ENCODE measurements around the gene SGTB. TPM values are rescaled to one million over a fixed set of nuclear protein-coding genes. Genes with fewer than 3 reads are reported as not detected.

The SGTB gene
- total RNA-seq, 1 experiment from 2014 or later = 13.0 TPM

GRCh38 chr5:65668696-65669095, 53.2 kb downstream of the SGTB start:
- TF ChIP-seq, protein P1, sequence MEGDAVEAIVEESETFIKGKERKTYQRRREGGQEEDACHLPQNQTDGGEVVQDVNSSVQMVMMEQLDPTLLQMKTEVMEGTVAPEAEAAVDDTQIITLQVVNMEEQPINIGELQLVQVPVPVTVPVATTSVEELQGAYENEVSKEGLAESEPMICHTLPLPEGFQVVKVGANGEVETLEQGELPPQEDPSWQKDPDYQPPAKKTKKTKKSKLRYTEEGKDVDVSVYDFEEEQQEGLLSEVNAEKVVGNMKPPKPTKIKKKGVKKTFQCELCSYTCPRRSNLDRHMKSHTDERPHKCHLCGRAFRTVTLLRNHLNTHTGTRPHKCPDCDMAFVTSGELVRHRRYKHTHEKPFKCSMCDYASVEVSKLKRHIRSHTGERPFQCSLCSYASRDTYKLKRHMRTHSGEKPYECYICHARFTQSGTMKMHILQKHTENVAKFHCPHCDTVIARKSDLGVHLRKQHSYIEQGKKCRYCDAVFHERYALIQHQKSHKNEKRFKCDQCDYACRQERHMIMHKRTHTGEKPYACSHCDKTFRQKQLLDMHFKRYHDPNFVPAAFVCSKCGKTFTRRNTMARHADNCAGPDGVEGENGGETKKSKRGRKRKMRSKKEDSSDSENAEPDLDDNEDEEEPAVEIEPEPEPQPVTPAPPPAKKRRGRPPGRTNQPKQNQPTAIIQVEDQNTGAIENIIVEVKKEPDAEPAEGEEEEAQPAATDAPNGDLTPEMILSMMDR (IDR thresholded peaks at IDR 0.05; ENCODE audit: insufficient read depth in 1 of 2, low read depth in 1 of 2, low read length in 1 of 2, severe bottlenecking in 1 of 2, unreplicated experiment in 1 of 2) = no peak
- intact Hi-C loops (cut with micrococcal nuclease; ENCODE audit: unreplicated experiment) = no loop called here
- CTCF ChIA-PET = no interaction called here
- Mint-ChIP-seq H3K27me3 (ENCODE audit: insufficient read depth, unreplicated experiment) (no peaks in the 10 kb centered on the region), H3K36me3 (ENCODE audit: insufficient read depth, unreplicated experiment) (peaks cover 8% of the 10 kb centered on the region), H3K27ac (ENCODE audit: unreplicated experiment) (no peak overlapping the region), H3K9me3 (ENCODE audit: unreplicated experiment) (no peaks in the 10 kb centered on the region), H3K4me1 (ENCODE audit: low read depth, unreplicated experiment) (peaks cover 8% of the 10 kb centered on the region), H3K4me3 (ENCODE audit: unreplicated experiment) (no peak overlapping the region)
- H3K36me3 ChIP-seq (ENCODE audit: control insufficient read depth, insufficient read depth, low read length) = no peaks in the 10 kb centered on the region
- POLR2A ChIA-PET = no interaction called here
- H3K9me3 ChIP-seq = no peaks in the 10 kb centered on the region
- no peaks in the 10 kb centered on the region; the same call in 1 of the 2 replicates for H3K4me1 ChIP-seq
- no TSS peak for BruUV-seq (replicated peaks)
- no peak for DNase-seq
- no peaks in the 10 kb centered on the region for H3K27me3 ChIP-seq (replicated peaks; ENCODE audit: control insufficient read depth, insufficient read depth, low read length)
- H3K4me3 ChIP-seq (ENCODE audit: low read depth, low read length) = no peak overlapping the region

- no peak overlapping the region for H3K4me3 Mint-ChIP-seq (ENCODE audit: unreplicated experiment)
- H3K4me1 ChIP-seq = no peaks in the 10 kb centered on the region; the same call in 1 of the 2 replicates
- H3K9me3 ChIP-seq = no peaks in the 10 kb centered on the region
- H3K27me3 Mint-ChIP-seq (ENCODE audit: insufficient read depth, unreplicated experiment) = no peaks in the 10 kb centered on the region
- peaks cover 8% of the 10 kb centered on the region for H3K4me1 Mint-ChIP-seq (ENCODE audit: low read depth, unreplicated experiment)
- no peak overlapping the region for H3K4me3 ChIP-seq (ENCODE audit: low read depth, low read length)
- no TSS peak for BruUV-seq (replicated peaks)
- peaks cover 22% of the 10 kb centered on the region for H3K36me3 Mint-ChIP-seq (ENCODE audit: insufficient read depth, unreplicated experiment)
- no peaks in the 10 kb centered on the region for H3K9me3 Mint-ChIP-seq (ENCODE audit: unreplicated experiment)
- ChIA-PET CTCF (interaction anchor here (0.6 kb wide), 1 partner anchor 52 kb away, joined by 3 read pairs; no protein-coding TSS in a partner anchor), POLR2A (no interaction called here)
- H3K27ac Mint-ChIP-seq (ENCODE audit: unreplicated experiment) = no peak overlapping the region
- peak in 1 of 2 experiments; percentile 38 for DNase-seq
- intact Hi-C loops (cut with micrococcal nuclease; ENCODE audit: unreplicated experiment) = loop anchor here (2.0 to 5.0 kb wide), 2 partner anchors 13 to 53 kb away; no protein-coding TSS in a partner anchor
- TF ChIP-seq, protein P1 (IDR thresholded peaks at IDR 0.05; ENCODE audit: insufficient read depth in 1 of 2, low read depth in 1 of 2, low read length in 1 of 2, severe bottlenecking in 1 of 2, unreplicated experiment in 1 of 2) = peak; percentile 55 to 60
- H3K36me3 ChIP-seq (ENCODE audit: control insufficient read depth, insufficient read depth, low read length) = no peaks in the 10 kb centered on the region
- no peaks in the 10 kb centered on the region for H3K27me3 ChIP-seq (replicated peaks; ENCODE audit: control insufficient read depth, insufficient read depth, low read length)
Observed at GRCh38 chr5:65663804-65664521, 57.9 kb downstream of the SGTB start.

- Mint-ChIP-seq H3K27ac (ENCODE audit: unreplicated experiment) (no peak overlapping the region), H3K9me3 (ENCODE audit: unreplicated experiment) (no peaks in the 10 kb centered on the region), H3K36me3 (ENCODE audit: insufficient read depth, unreplicated experiment) (peaks cover 16% of the 10 kb centered on the region), H3K4me1 (ENCODE audit: low read depth, unreplicated experiment) (no peaks in the 10 kb centered on the region), H3K27me3 (ENCODE audit: insufficient read depth, unreplicated experiment) (no peaks in the 10 kb centered on the region), H3K4me3 (ENCODE audit: unreplicated experiment) (no peak overlapping the region)
- Histone ChIP-seq H3K4me1 (peaks cover 12% of the 10 kb centered on the region; the same call in 1 of the 2 replicates), H3K27me3 (replicated peaks; ENCODE audit: control insufficient read depth, insufficient read depth, low read length) (no peaks in the 10 kb centered on the region), H3K36me3 (ENCODE audit: control insufficient read depth, insufficient read depth, low read length) (no peaks in the 10 kb centered on the region), H3K9me3 (no peaks in the 10 kb centered on the region), H3K4me3 (ENCODE audit: low read depth, low read length) (no peak overlapping the region)
- CTCF ChIA-PET = no interaction called here
- BruUV-seq (replicated peaks) = no TSS peak
- intact Hi-C loops (cut with micrococcal nuclease; ENCODE audit: unreplicated experiment) = no loop called here
- DNase-seq = no peak
- TF ChIP-seq, protein P1 (IDR thresholded peaks at IDR 0.05; ENCODE audit: insufficient read depth in 1 of 2, low read depth in 1 of 2, low read length in 1 of 2, severe bottlenecking in 1 of 2, unreplicated experiment in 1 of 2) = no peak
- POLR2A ChIA-PET = no interaction called here
Observed at GRCh38 chr5:65654713-65655112, 67.2 kb downstream of the SGTB start.
